ENCODE measurements around the gene GULP1.

DNA sequence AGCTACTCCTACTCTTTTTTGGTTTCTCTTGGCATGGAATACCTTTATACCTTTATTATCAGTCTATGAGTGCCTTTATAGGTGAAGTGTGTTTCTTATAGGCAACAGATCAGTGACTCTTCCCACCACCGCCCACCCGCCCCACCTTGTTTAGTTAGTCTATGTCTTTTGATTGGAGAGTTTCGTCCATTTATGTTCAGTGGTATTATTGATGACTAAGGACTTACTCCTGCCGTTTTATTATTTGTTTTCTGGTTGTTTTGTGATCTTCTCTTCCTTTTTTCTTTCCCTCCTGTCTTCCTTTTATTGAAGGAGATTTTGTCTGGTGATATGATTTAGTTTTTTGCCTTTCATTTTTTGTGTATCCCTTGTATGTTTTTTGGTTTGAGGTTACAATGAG lies 179.5 kb downstream of the GULP1 start:
- TF ChIP-seq, protein P1, sequence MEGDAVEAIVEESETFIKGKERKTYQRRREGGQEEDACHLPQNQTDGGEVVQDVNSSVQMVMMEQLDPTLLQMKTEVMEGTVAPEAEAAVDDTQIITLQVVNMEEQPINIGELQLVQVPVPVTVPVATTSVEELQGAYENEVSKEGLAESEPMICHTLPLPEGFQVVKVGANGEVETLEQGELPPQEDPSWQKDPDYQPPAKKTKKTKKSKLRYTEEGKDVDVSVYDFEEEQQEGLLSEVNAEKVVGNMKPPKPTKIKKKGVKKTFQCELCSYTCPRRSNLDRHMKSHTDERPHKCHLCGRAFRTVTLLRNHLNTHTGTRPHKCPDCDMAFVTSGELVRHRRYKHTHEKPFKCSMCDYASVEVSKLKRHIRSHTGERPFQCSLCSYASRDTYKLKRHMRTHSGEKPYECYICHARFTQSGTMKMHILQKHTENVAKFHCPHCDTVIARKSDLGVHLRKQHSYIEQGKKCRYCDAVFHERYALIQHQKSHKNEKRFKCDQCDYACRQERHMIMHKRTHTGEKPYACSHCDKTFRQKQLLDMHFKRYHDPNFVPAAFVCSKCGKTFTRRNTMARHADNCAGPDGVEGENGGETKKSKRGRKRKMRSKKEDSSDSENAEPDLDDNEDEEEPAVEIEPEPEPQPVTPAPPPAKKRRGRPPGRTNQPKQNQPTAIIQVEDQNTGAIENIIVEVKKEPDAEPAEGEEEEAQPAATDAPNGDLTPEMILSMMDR (conservative IDR thresholded peaks at IDR 0.05 in 1 of 2, IDR thresholded peaks at IDR 0.05 in 1 of 2; ENCODE audit: extremely low read depth in 1 of 2, insufficient read depth in 1 of 2, low read depth in 1 of 2, low read length in 2 of 2) = no peak
- TF ChIP-seq EZH2 (IDR thresholded peaks at IDR 0.05; ENCODE audit: borderline replicate concordance, low read length) = no peak

All from mammary epithelial cell (primary cell).